K562 (cell line): Measurements from ENCODE around the gene CSMD2. TPM values are rescaled to one million over a fixed set of nuclear protein-coding genes. Genes with fewer than 3 reads are reported as not detected.

ENCODE experiments used
- ATAC-seq: fragments of 200-7000 bp; cut with Tn5 transposase; 3 replicates; pipeline ENCODE4 v1.9.1; 2020; ENCODE audit warnings: moderate library complexity
- BruUV-seq: library from RNA; stranded (reverse); fragments of 400-500 nt; replicated peaks from 2 replicates; lab custom pipeline; 2021; lab: Mats Ljungman, UMichigan
- CTCF ChIA-PET: fragments of 300-600 bp; formaldehyde crosslinking; extraction: SDS; loops from one replicate; lab custom pipeline; 2021; ENCODE audit warnings: low intra/inter-chr PET ratio; lab: Yijun Ruan, JAX
- POLR2A ChIA-PET: fragments of 300-600, 350-650 bp; sonication (Branson Sonifier 250); formaldehyde crosslinking; extraction: SDS; loops from one replicate; lab custom pipeline; 2021; ENCODE audit warnings: antibody characterized with exemption, inconsistent platforms; lab: Yijun Ruan, JAX
- DNase-seq, 4 experiments: peaks; one replicate each; pipeline versions ENCODE4 v3.0.0 to v3.0.0-alpha.2; 2011 to 2018; ENCODE audit warnings: low spot score in 3 of 4, mixed read lengths in 3 of 4; ENCODE audit errors: extremely low read depth in 1 of 4
- FAIRE-seq: peaks from 2 replicates; lab custom pipeline; 2011; peaks lifted over from hg19 to GRCh38; lab: Jason Lieb, UNC
- H2AFZ ChIP-seq: 2 replicates; pipeline ENCODE4 v1.6.0; 2011; ENCODE audit warnings: low read depth, low read length, control low read depth, inconsistent platforms
- H3K27ac ChIP-seq: fragments of 200-600 bp; 3 replicates; pipeline ENCODE4 v1.8.0; 2011; ENCODE audit warnings: low read depth, mild to moderate bottlenecking, control low read depth, inconsistent platforms, low read length, moderate library complexity, mixed read lengths; ENCODE audit errors: extremely low read depth
- H3K27me3 ChIP-seq, 2 experiments: fragments of 300-600 bp in 1 of 2; 2 replicates in 1 of 2; 3 replicates in 1 of 2; pipeline versions ENCODE4 v1.6.0 to v1.8.0; 2011; ENCODE audit warnings: inconsistent platforms in 2 of 2, low read length in 2 of 2, mild to moderate bottlenecking in 1 of 2, mixed read lengths in 1 of 2, moderate library complexity in 1 of 2; ENCODE audit not compliant: control insufficient read depth in 2 of 2, insufficient read depth in 2 of 2
- H3K36me3 ChIP-seq: fragments of 300-600 bp; 3 replicates; pipeline ENCODE4 v1.8.0; 2011; ENCODE audit warnings: mild to moderate bottlenecking, low read length, inconsistent platforms; ENCODE audit not compliant: control insufficient read depth, insufficient read depth
- H3K4me1 ChIP-seq, 2 experiments: fragments of 200-600 bp in 1 of 2; replicated peaks in 1 of 2; 2 replicates in 1 of 2; 3 replicates in 1 of 2; pipeline versions ENCODE4 v1.5.1 to v1.8.0; 2011; ENCODE audit warnings: inconsistent platforms in 2 of 2, low read length in 2 of 2, mild to moderate bottlenecking in 1 of 2, mixed read lengths in 1 of 2, moderate library complexity in 1 of 2; ENCODE audit not compliant: control insufficient read depth in 2 of 2, insufficient read depth in 2 of 2
- H3K4me2 ChIP-seq: 2 replicates; pipeline ENCODE4 v1.6.1; 2011; ENCODE audit warnings: low read length, control low read depth, inconsistent platforms, mixed read lengths; ENCODE audit not compliant: insufficient read depth
- H3K4me3 ChIP-seq: fragments of 200-600 bp; sonication (generic), shearing (Covaris generic); 2 replicates; pipeline ENCODE4 v1.5.1; 2016; ENCODE audit warnings: control low read depth, inconsistent platforms
- H3K79me2 ChIP-seq: fragments of 200-600 bp; 3 replicates; pipeline ENCODE4 v1.8.0; 2011; ENCODE audit warnings: low read length, inconsistent platforms; ENCODE audit not compliant: control insufficient read depth, insufficient read depth
- H3K9ac ChIP-seq, 2 experiments: 2 replicates each; pipeline versions ENCODE4 v1.6.0 to v1.6.1; 2011; ENCODE audit warnings: low read depth in 2 of 2, low read length in 2 of 2, control low read depth in 1 of 2, inconsistent platforms in 1 of 2, mild to moderate bottlenecking in 1 of 2, mixed read lengths in 1 of 2; ENCODE audit not compliant: insufficient read depth in 1 of 2
- H3K9me1 ChIP-seq: one replicate; pipeline ENCODE4 v1.6.0; 2011; ENCODE audit warnings: inconsistent platforms, mild to moderate bottlenecking, low read length, moderate library complexity; ENCODE audit not compliant: control insufficient read depth, insufficient read depth
- H3K9me3 ChIP-seq: replicated peaks from 2 replicates; pipeline ENCODE4 v1.5.1; 2011; ENCODE audit warnings: low read depth, low read length, inconsistent platforms; ENCODE audit not compliant: control insufficient read depth, insufficient read depth
- H4K20me1 ChIP-seq: replicated peaks from 2 replicates; pipeline ENCODE4 v1.6.1; 2011; ENCODE audit warnings: low read length, inconsistent platforms, mixed read lengths; ENCODE audit not compliant: control insufficient read depth, insufficient read depth
- ATF6 ChIP-seq: sonication (generic); formaldehyde crosslinking; IDR thresholded peaks from 2 replicates; pipeline ENCODE4 v1.4.0; 2020; ENCODE audit warnings: mild to moderate bottlenecking, missing genetic modification reagents
- BACH1 ChIP-seq: fragments of 200-800 bp; sonication (Bioruptor generic); IDR thresholded peaks from 2 replicates; pipeline ENCODE4 v1.6.1; 2016; ENCODE audit warnings: missing genetic modification characterization, missing compliant biosample characterization
- CBFB ChIP-seq: sonication (generic); formaldehyde crosslinking; IDR thresholded peaks from 2 replicates; pipeline ENCODE4 v1.4.0; 2020; ENCODE audit warnings: mild to moderate bottlenecking, missing genetic modification reagents
- CREBBP ChIP-seq: IDR thresholded peaks from one replicate; pipeline ENCODE4 v1.6.1; 2012; ENCODE audit warnings: low read depth, mild to moderate bottlenecking, control low read depth, inconsistent platforms, low read length
- FOS ChIP-seq: IDR thresholded peaks from 3 replicates; pipeline ENCODE4 v1.6.1; 2011; ENCODE audit not compliant: insufficient read length; ENCODE audit errors: extremely low read depth
- MITF ChIP-seq: IDR thresholded peaks from 2 replicates; pipeline ENCODE4 v1.6.1; 2014; ENCODE audit warnings: antibody characterized with exemption
- MTA1 ChIP-seq: fragments of 450-650 bp; IDR thresholded peaks from 2 replicates; pipeline ENCODE4 v1.6.1; 2017; ENCODE audit warnings: borderline replicate concordance
- PRMT5 ChIP-seq: sonication (generic); formaldehyde crosslinking; IDR thresholded peaks from 2 replicates; pipeline ENCODE4 v1.5.0; 2020; ENCODE audit warnings: missing genetic modification reagents
- XRCC3 ChIP-seq: fragments of 450-650 bp; IDR thresholded peaks from 2 replicates; pipeline ENCODE4 v1.6.1; 2017; ENCODE audit warnings: mild to moderate bottlenecking, moderate library complexity
- ZBTB17 ChIP-seq: fragments of 450-650 bp; formaldehyde crosslinking; IDR thresholded peaks from 2 replicates; pipeline ENCODE4 v1.4.0; 2020; ENCODE audit warnings: mild to moderate bottlenecking
- ZNF584 ChIP-seq: fragments of 200-800 bp; sonication (Bioruptor generic); IDR thresholded peaks from 2 replicates; pipeline ENCODE4 v1.6.1; 2016; ENCODE audit warnings: low read depth, mild to moderate bottlenecking, missing genetic modification characterization, missing compliant biosample characterization
- WGBS: fragments of 100-300 bp; shearing (Covaris generic); methylation state at CpG from one replicate; pipeline ENCODE4 v1.1.6; 2016; ENCODE audit warnings: low coverage, mixed read lengths; ENCODE audit not compliant: insufficient coverage; ENCODE audit errors: missing lambda C conversion rate; 5-methylcytosine and 5-hydroxymethylcytosine counted together
- in situ Hi-C: fragments of 300-500 bp; cut with MboI; formaldehyde crosslinking; loops from 4 replicates; pipeline ENCODE4 v1.15.0; 2018; ENCODE audit warnings: inconsistent platforms, mixed read lengths
- intact Hi-C: fragments of 100-400 bp; cut with micrococcal nuclease; formaldehyde crosslinking; loops from 2 replicates; pipeline ENCODE4 v1.14.2; 2022
- polyA plus RNA-seq, 8 experiments: library from polyadenylated mRNA; depleted of rRNA in 4 of 8; stranded (reverse) in 5 of 8; unstranded in 3 of 8; fragments of >200 nt; fragmentation: Nextera tagmentation in 2 of 8; fragmentation: Illumina TruSeq in 1 of 8; extraction: Ambion mirVana in 2 of 8; extraction: Trizol in 1 of 8; gene quantifications; 2 replicates each; pipeline versions ENCODE4 v1.2.1 to v1.2.3, GENCODE V29; 2011 to 2014; ENCODE audit warnings: inconsistent platforms in 1 of 8, missing spikeins in 1 of 8
- total RNA-seq, 7 experiments: library from RNA; depleted of rRNA in 6 of 7; stranded (reverse); fragments of >200 nt in 6 of 7; fragmentation: Illumina TruSeq in 2 of 7; extraction: Trizol in 2 of 7; gene quantifications; 2 replicates each; pipeline versions ENCODE4 v1.2.1 to v1.2.3, GENCODE V29; 2011 to 2021; ENCODE audit warnings: low replicate concordance in 1 of 7

Gene CSMD2
- total and polyA plus RNA-seq, 9 of the 15 experiments (the other 6 are each of a cell fraction or from before 2014, with no cell fraction given): not detected

GRCh38 chr1:33818071-33818470 is 347.0 kb downstream of the CSMD2 start:
- DNase-seq: no peak
- BruUV-seq: no TSS peak
- no peak for ATAC-seq
- Histone ChIP-seq H3K4me3 (no peak overlapping the region), H3K4me2 (no peak overlapping the region), H3K9ac (no peak overlapping the region)
- in situ Hi-C loops: no loop called here
- TF ChIP-seq PRMT5 (CRISPR knock-in tag): no peak
- no peak for TF ChIP-seq XRCC3
- TF ChIP-seq ZNF584 (CRISPR knock-in tag): no peak
- no peak for TF ChIP-seq CREBBP
- no peak for TF ChIP-seq MTA1
- TF ChIP-seq ATF6 (CRISPR knock-in tag): no peak
- TF ChIP-seq MITF: no peak
- no peak for TF ChIP-seq CBFB (CRISPR knock-in tag)
- no peak for TF ChIP-seq FOS
- TF ChIP-seq BACH1 (tag): no peak
- TF ChIP-seq ZBTB17 (CRISPR knock-in tag): no peak
- TF ChIP-seq, all 486 proteins: peak for 0
- no peaks in the 10 kb centered on the region for H3K79me2 ChIP-seq
- 2% methylated on average over 3 of the region's 3 CpGs for WGBS
- H3K4me1 ChIP-seq: no peaks in the 10 kb centered on the region
- no peaks in the 10 kb centered on the region for H4K20me1 ChIP-seq
- intact Hi-C loops: no loop called here
- peaks cover 0 to 6% of the 10 kb centered on the region in 2 experiments; a peak in 2 of 5 replicates for H3K27me3 ChIP-seq
- CTCF ChIA-PET: no interaction called here
- no peak for FAIRE-seq
- H3K9me3 ChIP-seq: no peaks in the 10 kb centered on the region
- H3K9me1 ChIP-seq: no peaks in the 10 kb centered on the region
- no peaks in the 10 kb centered on the region for H3K36me3 ChIP-seq
- POLR2A ChIA-PET: no interaction called here
- H3K27ac ChIP-seq: no peak overlapping the region
- H2AFZ ChIP-seq: no peak overlapping the region
